Cardiac septum (tissue), 1 donor: ENCODE results near the gene GLS. TPM values are rescaled to one million over a fixed set of nuclear protein-coding genes. Genes with fewer than 3 reads are reported as not detected.
"Not testable (repeated sequence)": the region's sequence is repeated elsewhere in the genome, so short reads cannot be mapped to it uniquely, and the experiment has no call there.

Experiments
- DNase-seq: peaks from one replicate; pipeline ENCODE4 v3.0.0-alpha.2; 2020; ENCODE audit warnings: low spot score
- intact Hi-C: fragments of 100-400 bp; cut with DNase I; formaldehyde crosslinking; loops from one replicate; pipeline ENCODE4 v1.14.0; 2022
- total RNA-seq: library from RNA; stranded (reverse); fragmentation: NEBNext Ultra II Directional; extraction: Animal tissue kit (Norgen Biotek cat#: 25700); gene quantifications from one replicate; pipeline ENCODE4 v1.2.1, GENCODE V29; 2021
- donor health status: DM: no; HTN: no; CAD: no.

Gene GLS
- total RNA-seq, 1 donor from 2014 or later: 80.2 TPM

DNA sequence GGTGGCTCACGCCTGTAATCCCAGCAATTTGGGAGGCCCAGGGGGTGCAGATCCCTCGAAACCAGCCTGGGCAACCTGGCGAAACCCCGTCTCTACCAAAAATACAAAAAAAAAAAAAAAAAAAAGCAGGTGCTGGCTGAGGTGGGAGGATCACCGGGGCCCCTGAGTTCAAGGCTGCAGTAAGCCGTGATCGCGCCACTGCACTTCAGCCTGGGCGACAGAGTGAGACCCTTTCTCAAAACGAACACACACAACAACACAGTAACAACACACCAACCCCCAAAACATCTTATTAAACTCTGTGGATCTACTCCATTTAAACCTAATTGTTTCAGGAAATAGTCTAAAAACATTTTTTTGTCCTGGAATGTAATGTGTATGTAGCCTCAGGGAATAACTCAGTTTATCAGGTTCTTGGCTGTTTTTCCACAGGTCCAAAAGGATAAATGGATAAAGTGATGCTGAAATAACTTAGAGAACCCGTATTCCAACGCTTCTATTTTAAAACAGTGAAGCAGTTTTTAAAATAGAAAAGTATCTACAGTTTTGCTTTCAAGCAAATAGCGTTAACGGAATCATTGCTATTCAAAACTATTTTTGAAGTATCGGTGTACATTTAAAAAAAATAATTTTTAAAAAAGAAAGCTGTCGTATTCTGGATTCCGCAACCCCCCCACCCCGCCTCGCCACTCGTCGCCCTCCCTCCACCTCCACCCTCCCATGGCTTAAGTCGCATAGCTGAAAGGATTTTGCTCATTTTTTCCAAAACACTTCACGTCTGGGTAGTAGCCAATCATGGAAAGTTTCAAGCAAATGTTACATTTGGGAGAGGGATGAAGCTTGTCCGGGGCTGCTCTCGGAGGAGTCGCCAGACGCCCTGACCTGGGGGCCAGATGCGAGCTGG is 895 bp upstream of the GLS start:
- DNase-seq: no peak
- intact Hi-C loops: loop anchor here (5.0 kb wide), 2 partner anchors 103 to 232 kb away; partner anchors contain the start of gene NAB1

DNA sequence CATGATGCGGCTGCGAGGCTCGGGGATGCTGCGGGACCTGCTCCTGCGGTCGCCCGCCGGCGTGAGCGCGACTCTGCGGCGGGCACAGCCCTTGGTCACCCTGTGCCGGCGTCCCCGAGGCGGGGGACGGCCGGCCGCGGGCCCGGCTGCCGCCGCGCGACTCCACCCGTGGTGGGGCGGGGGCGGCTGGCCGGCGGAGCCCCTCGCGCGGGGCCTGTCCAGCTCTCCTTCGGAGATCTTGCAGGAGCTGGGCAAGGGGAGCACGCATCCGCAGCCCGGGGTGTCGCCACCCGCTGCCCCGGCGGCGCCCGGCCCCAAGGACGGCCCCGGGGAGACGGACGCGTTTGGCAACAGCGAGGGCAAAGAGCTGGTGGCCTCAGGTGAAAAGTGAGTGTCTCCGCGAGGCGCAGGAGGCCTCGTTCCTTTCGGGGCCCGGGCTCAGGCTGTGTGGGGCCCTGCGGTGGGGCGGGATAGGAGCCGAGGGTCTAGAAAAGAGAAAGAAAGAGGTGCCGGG is 520 bp downstream of the GLS start:
- intact Hi-C loops: loop anchor here (5.0 kb wide), 2 partner anchors 101 to 234 kb away; partner anchors contain the start of gene NAB1
- DNase-seq: peak; percentile 78

- intact Hi-C loops: loop anchor here (2.0 to 5.0 kb wide), 3 partner anchors 100 to 235 kb away; partner anchors contain the start of genes NAB1 and STAT1
- DNase-seq: peak; percentile 86
These were observed 1.2 kb downstream of the GLS start for GRCh38 chr2:190881598-190882410.

GRCh38 chr2:190882411-190882766 is 1.8 kb downstream of the GLS start:
- intact Hi-C loops: loop anchor here (2.0 to 5.0 kb wide), 3 partner anchors 100 to 235 kb away; partner anchors contain the start of genes NAB1 and STAT1
- no peak for DNase-seq

GRCh38 chr2:190882856-190883582 is 2.4 kb downstream of the GLS start:
- no peak for DNase-seq
- intact Hi-C loops: loop anchor here (2.0 to 5.0 kb wide), 3 partner anchors 99 to 236 kb away; partner anchors contain the start of genes NAB1 and STAT1

- DNase-seq, intact Hi-C loops: not testable (repeated sequence)
These were observed 5.2 kb downstream of the GLS start for GRCh38 chr2:190885844-190886243.

DNA sequence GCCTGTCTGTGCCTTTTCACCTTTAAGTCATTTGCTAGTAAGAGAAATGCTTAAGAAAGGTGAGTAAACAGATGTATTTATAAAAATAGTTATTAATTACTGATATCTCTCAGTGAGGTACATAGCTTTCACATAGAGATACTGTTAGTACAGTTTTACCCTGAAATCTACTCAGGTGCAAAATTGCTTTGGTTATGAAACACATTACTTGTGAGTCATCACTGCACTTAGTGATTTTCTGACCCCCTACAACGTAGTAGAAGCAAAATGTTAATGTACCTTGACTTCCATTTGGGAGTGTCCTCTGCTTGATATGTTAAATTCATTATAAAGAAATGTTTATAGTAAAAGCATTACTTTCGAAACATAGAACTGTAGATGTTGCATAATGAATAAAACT is 6.5 kb downstream of the GLS start:
- DNase-seq: no peak
- intact Hi-C loops: no loop called here

DNA sequence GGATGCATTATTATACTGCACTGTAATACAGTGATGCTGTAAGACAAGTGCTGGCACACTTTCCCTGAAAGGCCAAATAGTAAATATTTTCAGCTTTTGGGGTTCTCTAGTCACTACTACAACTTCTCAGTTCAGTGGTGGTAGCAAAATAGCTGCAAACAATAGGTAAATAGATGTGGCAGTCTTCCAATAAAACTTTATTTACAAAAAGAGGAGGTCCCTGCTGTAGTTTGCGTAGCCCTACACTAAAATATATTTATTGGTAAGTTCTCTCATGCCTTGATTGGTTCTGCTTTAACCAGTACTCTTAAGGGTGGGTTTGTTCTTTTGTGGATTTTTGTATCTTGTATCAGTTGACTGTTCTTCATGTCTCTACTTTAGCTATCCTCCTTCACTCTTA is 7.8 kb downstream of the GLS start:
- no peak for DNase-seq
- intact Hi-C loops: no loop called here

GRCh38 chr2:190889175-190889943 is 8.7 kb downstream of the GLS start:
- intact Hi-C loops: no loop called here
- no peak for DNase-seq

DNA sequence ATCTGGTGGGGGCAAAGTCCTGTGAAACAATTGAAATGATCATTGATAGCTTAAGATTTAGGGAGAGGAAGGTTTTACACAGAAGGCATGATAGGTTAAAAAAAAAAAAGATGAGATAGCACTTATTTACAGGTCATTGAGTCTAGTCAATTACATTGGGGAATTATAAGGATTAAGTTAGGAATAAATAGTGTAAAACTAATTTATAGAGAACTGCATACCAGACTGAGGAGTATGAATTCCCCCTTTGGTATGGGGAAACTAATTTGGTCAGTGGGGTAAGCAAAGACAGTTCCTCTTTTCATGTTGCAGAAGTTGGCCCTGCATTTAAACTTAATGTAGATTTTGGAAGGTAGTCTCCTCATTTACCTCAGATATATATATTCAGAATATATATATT is 10.8 kb downstream of the GLS start:
- intact Hi-C loops: no loop called here
- no peak for DNase-seq

- intact Hi-C loops: no loop called here
- DNase-seq: no peak
These were observed 11.3 kb downstream of the GLS start for GRCh38 chr2:190891889-190892288.

- no peak for DNase-seq
- intact Hi-C loops: no loop called here
These were observed 12.5 kb downstream of the GLS start for GRCh38 chr2:190893157-190893556.

DNA sequence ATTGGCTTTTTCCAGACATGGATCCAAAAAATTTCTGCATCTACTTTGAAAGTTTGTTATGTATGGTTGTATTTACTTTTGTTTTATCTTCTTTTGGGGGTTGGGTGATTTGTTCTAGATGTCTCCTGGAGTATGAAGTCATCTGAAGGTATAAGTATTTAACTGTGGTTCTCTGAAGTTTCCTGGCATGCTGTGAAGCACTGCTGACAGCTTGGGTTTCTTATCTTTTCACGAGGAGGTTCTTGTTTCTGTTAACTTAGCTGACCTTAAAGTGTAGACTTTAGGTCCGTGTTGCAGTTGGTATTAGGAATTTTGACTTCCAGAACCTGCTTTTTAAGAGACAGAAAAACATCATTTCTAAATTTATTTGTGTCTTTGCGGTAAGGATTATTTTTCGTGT is 15.9 kb downstream of the GLS start:
- no peak for DNase-seq
- intact Hi-C loops: no loop called here

- intact Hi-C loops: no loop called here
- no peak for DNase-seq
These were observed 23.3 kb downstream of the GLS start for GRCh38 chr2:190903693-190904450.

- DNase-seq: no peak
- intact Hi-C loops: no loop called here
These were observed 24.1 kb downstream of the GLS start for GRCh38 chr2:190904640-190905261.

GRCh38 chr2:190908532-190908931 is 27.9 kb downstream of the GLS start:
- DNase-seq: no peak

GRCh38 chr2:190909680-190910079 is 29.1 kb downstream of the GLS start:
- DNase-seq: no peak
- intact Hi-C loops: no loop called here

More at GRCh38 chr2:190908532-190908931, 27.9 kb downstream of the GLS start:
- intact Hi-C loops: no loop called here
